Measurements from ENCODE around the gene XRCC4.
"Not testable (repeated sequence)": the region's sequence is repeated elsewhere in the genome, so short reads cannot be mapped to it uniquely, and the experiment has no call there.

The XRCC4 gene

DNA sequence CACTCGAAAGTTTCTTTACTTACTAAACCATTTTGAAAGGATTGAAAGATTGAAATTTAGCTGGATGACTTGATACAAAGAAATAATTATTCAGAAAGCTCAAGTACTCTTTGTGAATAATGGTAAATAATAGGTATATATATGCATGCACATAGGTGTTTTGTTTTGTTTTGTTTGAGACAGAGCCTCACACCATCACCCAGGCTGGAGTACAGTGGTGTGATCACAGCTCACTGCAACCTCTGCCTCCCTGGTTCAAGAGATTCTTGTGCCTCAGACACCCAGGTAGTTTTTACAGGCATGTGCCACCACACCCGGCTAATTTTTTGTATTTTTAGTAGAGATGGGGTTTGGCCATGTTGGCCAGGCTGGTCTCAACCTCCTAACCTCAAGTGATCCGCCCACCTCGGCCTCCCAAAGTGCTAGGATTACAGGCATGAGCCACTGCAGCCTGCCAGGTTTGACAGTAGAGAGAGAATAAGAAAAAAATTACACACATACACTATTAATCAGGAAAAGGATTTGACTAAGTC, 278.2 kb downstream of the XRCC4 start:
- DNase-seq: not testable (repeated sequence)

DNA sequence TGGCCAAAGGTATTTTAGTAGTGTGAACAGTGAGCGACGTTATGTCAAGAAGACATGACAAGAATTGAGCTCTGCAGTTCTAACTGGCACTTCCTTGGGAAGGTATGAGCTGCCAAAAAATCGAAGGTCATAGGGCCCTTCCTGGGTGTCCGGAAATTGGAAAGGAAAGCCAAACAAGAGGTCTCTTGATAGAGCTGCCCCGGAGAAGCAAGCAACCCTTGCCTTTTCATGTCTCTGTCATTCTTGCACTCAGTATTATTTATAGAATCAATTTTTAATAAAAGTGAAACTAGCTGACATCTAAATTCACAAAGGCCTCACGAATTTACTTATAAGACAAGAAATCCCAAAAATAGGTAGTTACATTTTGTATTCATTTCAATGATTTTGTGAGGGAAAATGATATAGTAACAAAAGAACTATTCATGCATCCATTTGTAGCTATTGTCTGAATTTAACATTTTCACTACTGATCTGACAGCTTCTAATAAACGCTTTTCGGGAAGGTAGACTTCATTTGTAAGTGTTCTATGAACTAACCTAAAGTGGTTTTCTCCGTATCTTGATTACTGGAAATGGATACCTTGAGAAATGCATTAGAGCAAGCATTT, 280.4 kb downstream of the XRCC4 start:
- DNase-seq: no peak

DNA sequence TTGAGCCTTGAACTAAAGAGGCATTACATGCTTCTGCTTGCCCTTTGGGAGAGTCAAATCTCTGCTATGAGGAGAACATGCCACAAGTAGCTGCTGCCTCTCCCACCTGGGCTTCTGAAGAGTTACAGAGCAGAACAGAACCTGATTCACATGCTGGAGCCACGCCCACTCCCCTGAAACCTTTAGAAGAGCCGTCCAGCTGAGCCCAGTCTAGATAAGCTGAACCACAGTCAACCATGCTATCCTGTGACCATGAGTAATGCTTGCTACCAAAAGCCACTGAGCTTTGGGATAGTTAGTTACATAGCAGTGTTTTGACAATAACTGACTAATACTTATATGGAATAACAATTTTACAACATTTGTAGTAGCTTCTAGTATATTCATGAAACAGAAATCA, 283.2 kb downstream of the XRCC4 start:
- DNase-seq: no peak

DNA sequence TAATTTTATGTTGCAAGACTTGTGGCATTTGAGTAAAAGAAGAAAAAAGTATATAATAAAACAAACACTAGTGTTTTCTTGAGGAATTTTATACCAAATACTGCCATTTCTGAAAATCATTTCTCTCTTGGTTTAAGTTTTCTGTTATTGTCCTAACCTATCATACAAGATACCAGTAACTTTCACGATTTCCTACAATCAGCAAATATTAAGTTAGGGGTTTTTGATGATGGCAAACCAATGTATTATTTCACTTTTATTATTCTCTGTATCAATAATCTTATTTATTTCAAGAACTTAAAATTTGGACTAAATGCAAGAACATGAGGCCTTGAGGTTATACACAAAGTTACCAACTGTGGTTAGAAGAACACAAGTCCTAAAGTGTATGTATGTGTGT, 285.2 kb downstream of the XRCC4 start:
- no peak for DNase-seq

DNA sequence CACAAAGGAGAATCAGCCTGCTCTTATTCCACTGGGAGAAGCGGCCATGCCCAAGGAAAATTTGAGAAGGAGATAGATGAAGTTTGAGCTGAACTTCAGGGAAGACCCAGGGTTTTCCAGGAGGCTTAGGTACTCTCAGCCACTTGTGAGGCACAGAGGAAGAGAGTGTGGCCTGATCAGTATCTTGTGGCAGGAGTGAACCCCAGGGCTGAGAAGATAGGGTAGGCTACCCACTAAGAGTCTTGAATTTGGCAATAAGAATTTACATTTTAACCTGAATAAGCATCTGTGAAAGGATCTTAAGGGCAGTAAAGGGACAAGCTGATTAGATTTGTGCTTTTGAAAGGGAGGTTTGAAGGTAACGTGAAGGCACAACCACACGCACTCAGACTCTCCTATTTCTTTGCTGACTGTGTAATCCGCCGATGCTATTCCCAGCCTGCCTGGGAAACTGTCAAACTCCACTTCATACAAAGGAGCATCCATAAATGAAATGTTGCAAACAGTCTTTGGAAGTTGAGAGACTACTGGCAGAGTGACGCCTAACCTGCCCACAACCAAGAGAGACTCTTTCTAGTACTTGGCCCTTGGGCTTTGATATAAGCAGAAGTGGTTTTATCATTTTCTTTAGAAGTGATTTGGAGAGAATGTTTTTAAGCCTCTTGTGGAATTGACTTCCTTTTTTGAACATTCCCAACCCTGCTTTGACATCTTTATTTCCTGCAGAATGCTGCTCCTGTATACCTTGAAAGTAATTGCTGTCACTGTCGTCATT, 286.0 kb downstream of the XRCC4 start:
- DNase-seq: no peak

DNA sequence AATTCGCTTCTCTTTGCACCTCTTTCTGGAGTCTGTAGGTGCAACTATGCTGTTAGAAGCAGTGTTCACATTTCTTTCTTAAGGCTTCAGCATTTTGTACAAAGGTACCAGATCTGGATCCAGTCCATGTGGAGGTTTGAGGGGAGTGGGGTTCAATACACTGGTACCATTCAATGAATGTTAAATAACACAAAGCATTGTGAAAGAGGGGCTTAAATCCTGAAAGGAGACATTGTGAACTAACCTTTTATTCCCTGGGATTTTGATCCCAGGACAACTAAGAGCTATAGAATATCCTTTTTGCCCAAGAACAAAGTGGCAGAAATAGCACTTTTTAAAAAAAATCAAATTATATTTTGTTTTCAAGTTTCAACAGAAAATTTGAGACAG, 286.5 kb downstream of the XRCC4 start:
- no peak for DNase-seq

DNA sequence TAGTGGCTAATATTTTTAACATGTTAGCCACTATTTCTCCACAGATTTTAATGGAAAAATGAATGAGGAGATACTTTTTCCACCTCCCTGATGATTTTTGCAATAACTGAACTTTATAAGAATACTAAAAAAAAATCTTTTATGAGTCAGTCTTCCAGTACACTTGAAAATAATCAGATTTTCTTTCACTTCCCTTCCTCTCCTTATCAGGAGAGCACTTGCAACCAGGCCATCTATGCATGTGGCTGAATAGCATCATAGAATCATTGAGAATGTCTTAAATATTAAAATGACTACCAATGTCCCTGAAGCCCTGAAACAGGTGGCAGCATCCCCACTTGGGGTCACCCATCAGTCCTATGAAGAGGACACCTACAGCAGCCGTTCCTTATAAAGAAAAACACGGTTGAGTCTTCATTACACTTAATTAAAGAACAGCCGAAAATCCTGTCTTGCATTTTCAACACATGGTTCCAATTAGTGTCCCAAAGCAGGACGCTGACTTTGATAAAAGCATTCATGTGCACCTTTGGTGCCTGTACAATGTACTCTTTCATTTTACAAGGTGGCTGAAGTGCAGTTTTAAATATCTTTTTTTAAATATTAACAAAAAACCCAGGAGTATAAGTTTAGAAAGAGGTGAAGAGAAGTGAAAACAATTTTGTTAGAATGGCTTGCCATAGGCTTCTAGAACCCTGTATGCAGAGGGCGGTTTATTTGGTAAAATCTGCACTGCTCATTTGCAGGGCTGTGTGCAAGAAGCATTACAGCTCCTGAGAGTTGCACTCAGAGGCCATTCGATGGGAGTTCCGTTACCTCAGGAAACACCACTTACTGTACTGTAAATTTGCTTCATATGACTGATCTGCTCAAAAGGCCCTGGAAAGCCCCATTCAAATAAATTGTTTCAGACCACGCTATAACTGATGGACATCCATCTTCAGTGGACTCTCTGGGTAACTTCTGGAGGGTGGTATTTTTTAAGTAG, 287.3 kb downstream of the XRCC4 start:
- DNase-seq: no peak

DNA sequence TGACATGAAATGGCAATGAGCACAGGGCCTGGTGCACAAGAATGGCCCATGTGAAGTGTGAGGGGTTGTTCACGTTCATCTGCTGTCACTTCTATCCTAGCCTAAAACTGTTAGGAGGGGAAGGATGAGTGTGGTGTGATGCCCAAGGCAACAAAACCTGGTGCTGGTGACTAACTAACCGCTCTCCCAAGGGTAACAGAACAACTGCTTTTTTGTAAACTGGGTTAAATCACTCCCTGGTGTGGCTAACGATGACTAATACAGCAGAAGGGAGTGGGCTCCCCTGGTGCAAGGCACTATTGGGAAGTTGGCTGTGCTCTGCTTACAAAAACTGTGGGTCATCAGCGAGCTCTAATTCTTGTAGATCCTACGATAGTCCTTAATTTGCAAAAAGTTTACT, 291.0 kb downstream of the XRCC4 start:
- DNase-seq: no peak

DNA sequence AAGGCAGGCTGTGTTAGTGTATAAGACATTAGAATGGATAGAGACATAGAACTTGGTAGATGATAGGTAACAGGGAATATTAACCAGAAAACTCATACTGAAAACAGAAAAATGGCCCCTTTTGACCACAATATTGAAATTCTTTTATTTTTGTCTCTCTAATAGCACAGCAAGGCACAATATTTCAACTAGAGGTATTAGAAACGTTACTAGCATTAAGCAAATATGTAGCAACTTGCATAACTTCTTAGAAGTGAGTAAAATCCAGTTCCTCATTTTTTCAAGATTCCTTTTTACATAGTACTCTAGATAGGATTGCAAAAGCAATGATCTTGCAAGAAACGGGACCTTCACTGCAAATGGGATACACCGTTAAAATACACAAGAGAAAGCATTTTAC, 291.5 kb downstream of the XRCC4 start:
- no peak for DNase-seq

DNA sequence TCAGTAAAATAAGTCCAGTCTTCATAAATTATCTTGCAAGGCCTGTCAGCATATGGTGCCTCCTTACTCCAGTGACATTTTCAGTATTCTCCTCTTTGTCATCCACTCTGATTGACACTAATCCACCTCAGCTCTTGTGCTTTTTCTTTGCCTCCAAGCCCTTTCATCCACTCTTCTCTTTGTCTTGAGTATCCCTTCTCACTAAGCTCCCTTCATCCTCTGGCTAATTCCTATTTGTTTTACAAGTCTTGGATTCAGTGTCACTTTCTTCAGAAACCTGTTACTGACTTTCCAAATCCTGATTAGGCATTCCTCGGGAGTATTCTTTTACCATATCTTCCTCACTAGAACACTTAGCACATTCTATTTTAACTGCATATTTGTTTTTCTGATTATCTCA, 293.6 kb downstream of the XRCC4 start:
- DNase-seq: peak; percentile 7

DNA sequence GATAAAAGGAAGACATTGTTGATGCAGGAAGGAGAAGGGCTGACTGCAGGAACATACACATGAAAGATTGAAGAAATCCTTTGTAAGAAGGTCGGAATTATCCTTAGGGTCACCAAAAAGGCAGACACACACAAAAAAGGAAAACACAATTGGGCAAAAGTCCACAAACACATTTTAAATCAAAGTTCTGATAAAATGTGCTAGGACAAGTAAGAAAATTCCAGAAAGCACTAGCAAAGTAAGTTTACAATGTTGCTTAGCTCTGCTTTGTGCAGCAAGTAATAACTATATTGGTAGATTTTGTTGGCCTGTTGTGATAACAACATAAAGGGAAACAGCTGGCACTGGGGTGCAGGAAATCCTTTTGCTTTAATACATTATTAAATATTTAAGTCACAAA, 294.4 kb downstream of the XRCC4 start:
- no peak for DNase-seq

DNA sequence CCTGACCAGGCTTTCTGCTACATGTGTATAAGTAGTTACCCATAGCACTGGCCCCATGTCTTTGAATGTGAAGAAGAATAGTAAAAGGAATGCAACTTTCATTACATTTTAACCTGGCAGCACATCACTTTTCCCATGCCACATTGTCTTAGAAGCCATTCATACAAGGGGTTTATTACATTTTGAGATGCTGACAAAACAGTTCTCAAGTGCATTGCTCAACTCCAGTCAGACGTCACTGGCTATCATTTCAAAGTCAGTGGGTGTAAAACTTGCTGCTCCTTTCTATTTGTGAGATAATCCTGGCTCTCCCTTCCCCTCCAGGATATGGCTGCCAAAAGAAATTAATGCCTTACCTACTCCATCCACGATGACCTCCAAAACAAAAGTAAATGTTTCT, 297.2 kb downstream of the XRCC4 start:
- no peak for DNase-seq

DNA sequence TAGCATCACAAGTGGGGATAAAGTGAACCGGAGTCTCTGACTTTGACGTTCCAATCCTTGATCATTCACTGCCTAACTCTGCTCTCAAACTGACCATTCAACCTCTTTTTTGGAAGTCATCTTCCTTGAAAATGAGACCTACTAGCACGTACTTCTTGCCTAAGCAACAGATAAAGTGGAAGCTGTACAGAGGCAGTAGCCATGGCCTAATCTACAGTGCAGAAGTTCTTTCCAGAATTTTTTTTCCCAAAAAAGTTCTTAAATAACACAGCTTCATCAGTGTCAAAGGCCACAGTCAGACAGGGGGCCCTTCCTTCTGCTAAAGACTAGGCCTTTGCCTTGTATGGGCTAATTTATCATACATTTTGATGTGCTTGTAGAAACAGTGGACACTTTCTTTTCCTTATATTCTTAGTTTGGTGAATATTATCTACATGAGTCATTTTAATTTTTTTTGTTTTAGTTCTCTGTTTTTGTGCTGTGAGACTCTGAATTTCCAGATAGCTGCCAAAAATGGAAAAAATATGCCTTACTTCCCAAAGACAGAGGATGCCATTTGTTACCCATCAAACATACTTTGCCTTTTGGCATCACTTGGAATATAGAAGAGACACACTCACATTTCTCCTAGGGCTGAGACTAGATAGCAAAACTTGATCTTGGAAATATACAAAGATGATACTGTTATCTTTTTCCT, 297.9 kb downstream of the XRCC4 start:
- no peak for DNase-seq

DNA sequence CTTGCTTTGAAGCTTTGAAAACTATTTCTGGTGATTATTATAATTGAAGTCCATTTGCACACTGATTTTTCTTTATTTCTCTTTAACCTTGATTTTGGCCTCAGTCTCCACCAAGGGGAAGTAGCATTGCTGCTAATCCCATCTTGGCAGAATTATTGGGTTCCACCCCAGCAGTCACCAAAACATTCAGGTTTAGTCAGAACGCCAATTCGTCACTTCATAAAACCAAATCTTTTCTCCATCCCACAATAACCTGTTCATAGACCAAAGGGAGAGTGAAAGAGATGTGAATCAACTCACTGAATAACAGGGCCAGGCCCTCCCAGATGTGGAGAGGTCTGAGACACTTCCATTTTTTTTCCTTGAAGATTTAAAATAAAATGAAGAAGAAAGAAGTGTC, 299.1 kb downstream of the XRCC4 start:
- DNase-seq: no peak

DNA sequence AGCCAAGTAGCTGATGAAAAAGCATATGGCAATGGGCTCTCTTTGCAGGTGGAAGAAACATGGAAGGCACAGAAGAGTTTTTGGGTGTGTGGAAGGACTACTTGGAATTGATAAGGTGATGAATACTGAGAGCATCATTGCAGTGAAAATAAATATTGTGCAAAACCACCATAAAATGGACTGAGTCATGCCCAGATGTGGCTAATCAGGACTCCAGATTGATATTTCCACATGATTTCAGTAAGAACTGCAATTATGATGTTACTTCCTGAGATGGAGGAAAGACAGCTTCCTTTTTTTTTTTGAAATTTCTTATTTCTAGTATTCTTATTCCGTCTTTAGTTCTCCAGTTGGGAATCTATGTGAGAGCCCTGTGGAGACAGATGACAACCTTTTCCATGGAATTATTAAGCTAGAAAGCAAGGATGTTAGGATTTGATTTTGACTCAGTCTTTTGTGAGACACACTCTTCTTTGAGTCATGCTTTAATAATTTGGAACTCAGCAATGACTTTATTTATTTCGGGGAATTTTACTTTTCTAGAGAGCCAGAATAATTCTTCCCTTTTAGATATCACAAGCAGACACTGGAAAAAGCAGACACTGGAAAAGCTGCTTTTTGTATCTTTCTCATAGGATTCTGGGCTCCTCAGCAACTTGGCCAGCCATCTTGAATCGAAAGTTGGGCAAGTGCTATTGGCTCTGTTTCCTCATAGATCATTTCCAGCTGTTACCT, 300.0 kb downstream of the XRCC4 start:
- no peak for DNase-seq

DNA sequence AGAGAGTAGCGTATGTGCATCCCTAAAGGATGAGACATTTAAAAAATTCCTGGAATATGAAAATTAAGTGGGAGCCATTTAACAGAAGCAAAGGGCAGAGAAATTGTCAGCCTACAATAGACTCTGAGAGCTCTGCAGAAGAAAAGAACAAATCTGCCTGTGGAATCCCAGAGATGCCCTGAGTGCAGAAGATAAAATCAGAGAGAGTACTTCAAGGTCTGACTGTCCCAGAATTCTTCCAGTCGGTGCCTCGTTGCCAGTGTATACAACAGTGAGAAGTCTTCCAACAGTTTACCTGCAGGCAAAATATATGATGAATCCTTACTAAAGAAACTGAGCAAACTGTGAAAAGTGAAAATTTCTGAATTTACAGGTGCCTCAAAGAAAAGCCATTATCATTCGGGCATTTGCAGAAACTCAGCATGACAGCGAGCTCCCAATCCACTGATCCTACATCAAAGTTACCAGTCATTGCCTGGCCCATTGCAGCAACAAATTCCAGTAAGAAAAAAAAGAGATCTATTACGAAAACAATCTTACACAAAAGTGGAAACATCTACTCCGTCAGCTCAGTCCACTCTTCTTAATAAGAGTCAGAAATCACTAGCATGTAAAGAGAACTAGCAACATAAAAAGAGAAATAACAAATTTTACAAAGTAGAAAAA, 301.4 kb downstream of the XRCC4 start:
- DNase-seq: no peak

DNA sequence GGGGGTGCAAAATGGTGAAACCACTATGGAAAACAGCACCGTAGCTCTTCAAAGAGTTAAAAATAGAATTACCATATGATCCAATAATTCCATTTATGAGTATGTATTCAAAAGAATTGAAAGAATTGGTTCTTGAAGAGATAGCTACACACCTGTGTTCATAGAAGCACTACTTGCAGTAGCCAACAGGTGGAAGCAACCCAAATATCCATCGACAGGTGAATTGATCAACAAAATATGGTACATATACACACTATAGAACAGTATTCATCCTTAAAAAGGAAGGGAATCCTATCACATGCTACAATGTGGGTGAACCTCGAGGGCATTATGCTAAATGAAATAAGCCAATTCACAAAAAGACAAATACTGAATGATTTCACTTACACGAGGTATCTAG, 308.5 kb downstream of the XRCC4 start:
- no peak for DNase-seq

DNA sequence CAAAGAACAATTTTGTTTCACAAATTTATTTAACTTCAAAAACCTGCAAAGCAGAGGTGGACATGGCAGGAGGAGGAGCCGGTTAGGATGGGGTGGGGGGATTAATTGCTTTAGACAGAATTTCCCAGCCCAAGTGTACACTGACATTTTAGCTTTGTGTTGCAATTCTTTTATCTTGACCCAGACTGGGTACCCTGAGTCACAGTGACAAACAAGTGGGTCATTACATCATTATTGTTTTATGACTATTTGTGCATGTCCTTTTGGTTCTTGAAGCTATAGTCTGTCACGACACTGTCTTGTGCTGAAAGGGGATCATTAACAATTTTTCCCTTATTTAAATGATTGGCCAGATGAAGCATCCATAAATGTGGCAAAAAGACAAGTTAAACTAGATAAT, 309.7 kb downstream of the XRCC4 start:
- no peak for DNase-seq

DNA sequence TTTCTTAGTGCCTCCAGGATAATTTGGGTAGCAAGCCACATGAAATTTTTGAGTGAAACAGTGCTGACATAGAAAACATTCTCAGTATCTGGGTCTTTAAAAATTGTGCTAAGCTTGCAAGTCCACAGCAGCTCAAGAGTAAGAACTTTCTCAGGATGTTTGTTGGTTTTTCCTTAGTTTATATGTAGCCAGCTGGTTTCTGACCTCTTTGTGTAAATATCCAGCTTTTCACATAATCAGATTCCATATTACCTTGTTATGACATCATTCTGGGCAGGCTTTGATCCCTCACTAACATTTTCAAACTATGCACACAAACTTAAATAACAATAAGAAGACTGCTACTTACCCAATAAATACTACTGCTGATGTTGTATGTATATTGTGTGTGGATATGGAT, 311.3 kb downstream of the XRCC4 start:
- no peak for DNase-seq

DNA sequence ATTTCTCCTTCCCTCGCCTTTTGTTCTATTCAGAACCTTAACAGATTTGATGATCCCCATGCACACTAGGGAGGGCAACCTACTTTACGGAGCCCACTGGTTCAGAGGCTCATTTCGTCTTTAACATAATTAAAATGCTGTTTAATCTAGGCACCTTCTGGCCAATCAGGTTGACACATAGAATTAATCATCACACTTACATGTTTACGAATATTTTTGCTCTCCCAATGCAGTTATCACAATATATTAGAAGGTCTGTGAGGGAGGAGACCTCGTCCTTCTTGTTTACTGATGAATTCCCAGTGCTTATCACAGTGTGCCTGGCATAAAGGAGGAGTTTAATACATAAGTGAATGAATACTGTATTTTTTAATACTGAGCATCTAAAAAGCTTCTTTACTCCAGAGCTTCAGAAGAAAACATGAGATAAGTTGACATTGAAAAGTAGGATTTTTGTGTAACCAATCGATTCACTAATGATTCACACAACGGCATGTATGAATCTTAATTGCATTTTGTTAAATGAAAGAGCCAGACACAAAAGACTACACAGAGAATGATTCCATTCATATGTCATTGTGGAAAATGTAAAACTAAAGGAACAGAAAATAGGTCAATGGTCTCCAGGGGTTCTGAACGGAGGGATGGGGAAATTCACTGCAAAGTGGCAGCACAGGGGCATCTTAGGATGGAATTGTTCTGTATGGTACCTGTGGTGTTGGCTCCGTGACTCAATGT, 315.6 kb downstream of the XRCC4 start:
- DNase-seq: no peak

DNA sequence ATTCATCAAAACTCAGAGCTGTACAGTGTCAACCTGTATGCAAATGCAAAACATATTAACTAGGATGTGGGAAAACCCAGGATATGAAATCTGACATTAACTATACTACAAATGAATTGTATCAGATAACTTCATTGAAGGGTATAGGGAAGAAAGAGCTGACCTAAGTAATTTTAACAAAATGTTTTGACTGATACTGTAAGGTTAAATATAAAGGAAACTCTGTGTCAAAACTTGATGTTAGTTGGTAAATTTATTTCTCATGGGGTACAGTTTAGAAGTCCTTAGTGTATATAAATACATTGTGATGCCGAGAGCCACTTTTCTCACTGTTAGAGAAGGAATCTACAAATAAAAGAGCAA, 316.1 kb downstream of the XRCC4 start:
- DNase-seq: no peak

Measured in NCI-H524 treated with DMSO at 0.1 percent for 48 hours (cell line).